ENCODE results near the gene SLC22A2.

DNA sequence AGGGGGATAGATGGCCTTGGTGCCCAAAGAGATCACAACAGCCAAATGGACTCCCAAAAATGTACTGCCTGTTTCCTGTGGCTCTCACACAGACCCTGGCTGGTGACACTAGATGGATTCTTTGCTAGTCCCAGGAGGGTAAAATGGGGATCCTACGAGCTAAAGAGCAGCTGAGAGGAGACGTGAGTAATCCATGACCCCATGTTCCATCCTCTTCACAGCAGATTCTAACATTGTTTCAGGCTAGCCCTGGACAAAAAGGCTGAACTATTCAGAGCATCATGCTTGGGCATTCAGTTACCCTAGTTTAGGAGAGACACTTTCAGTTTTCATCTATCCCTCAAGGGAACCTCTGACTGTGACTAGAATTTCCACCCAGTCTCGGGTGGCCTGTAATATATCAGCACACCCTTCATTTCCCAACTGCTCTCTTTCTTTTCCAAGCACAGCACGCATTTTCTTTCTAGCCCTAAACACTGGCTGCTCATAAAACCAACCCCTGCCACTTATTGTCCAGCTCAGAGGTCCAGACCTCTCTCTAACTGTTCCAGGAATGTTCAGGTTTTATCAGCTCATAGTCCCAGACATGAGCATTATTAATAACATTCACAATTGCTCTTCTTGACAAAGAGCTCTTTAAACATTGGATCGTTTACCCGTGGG is 88.5 kb downstream of the SLC22A2 start:
- no peak for TF ChIP-seq EP300 (IDR thresholded peaks at IDR 0.05; ENCODE audit: low read depth)
- no peak for TF ChIP-seq POLR2A (IDR thresholded peaks at IDR 0.05)
- TF ChIP-seq CTCF (IDR thresholded peaks at IDR 0.05): no peak
